Measurements from ENCODE around the gene FUCA1. TPM values are rescaled to one million over a fixed set of nuclear protein-coding genes. Genes with fewer than 3 reads are reported as not detected.
A peak's percentile ranks its signal among the peaks of the same experiment; 100 is the strongest.
"Not testable (repeated sequence)": the region's sequence is repeated elsewhere in the genome, so short reads cannot be mapped to it uniquely, and the experiment has no call there.

The FUCA1 gene
- polyA plus RNA-seq, 3 donors, result 24.2 to 97.7 (median 96.6) TPM

- peak overlapping the region; percentile 87 to 94 (median 91) for H3K27ac Mint-ChIP-seq
- H3K4me3 Mint-ChIP-seq, result no peak overlapping the region
- WGBS (ENCODE audit: insufficient coverage), result 89% methylated on average over 4 of the region's 5 CpGs
Measured at GRCh38 chr1:23803674-23804073, 64.4 kb downstream of the FUCA1 start.

GRCh38 chr1:23802809-23803342, 65.2 kb downstream of the FUCA1 start:
- H3K27me3 ChIP-seq (ENCODE audit: control insufficient read depth in 2 of 2, insufficient read depth in 2 of 2, low read length in 2 of 2); H3K9me3 ChIP-seq (replicated peaks in 1 of 2; ENCODE audit: control insufficient read depth in 1 of 2, insufficient read depth in 1 of 2, low read length in 2 of 2); H2AFZ ChIP-seq (ENCODE audit: insufficient read depth, low read depth, low read length, poor library complexity, severe bottlenecking); H3K9me3 Mint-ChIP-seq; H3K9ac ChIP-seq (ENCODE audit: insufficient read depth, low read length, poor library complexity, severe bottlenecking); H3K4me3 Mint-ChIP-seq; DNase-seq; H3K79me2 ChIP-seq (ENCODE audit: insufficient read depth, low read length); H3K4me3 ChIP-seq (replicated peaks in 1 of 3; ENCODE audit: low read depth in 2 of 3, low read length in 3 of 3); H3K27ac ChIP-seq (ENCODE audit: low read depth in 1 of 2, low read length in 2 of 2); H4K20me1 ChIP-seq (ENCODE audit: insufficient read depth, low read length); H3K27me3 Mint-ChIP-seq (ENCODE audit: low read depth in 3 of 3); H3K4me2 ChIP-seq (replicated peaks; ENCODE audit: extremely low read depth, low read length, poor library complexity, severe bottlenecking): not testable (repeated sequence)
- intact Hi-C loops (cut with micrococcal nuclease), result loop anchor here in 1 of 2 donors (10.0 kb wide), 1 partner anchor 112 kb away; the partner anchor contains the start of gene CNR2
- peaks cover 3 to 37% of the 10 kb centered on the region in 2 donors for H3K36me3 ChIP-seq (replicated peaks in 1 of 2; ENCODE audit: control insufficient read depth in 1 of 2, insufficient read depth in 2 of 2, low read length in 2 of 2)
- peaks cover 67% of the 10 kb centered on the region for H3K4me1 Mint-ChIP-seq
- peaks cover 45 to 55% of the 10 kb centered on the region in 2 donors for H3K36me3 Mint-ChIP-seq
- WGBS (ENCODE audit: insufficient coverage), result 100% methylated on average over 1 of the region's 7 CpGs
- H3K4me1 ChIP-seq (ENCODE audit: control insufficient read depth in 1 of 2, insufficient read depth in 2 of 2, low read length in 2 of 2), result peaks cover 61 to 71% of the 10 kb centered on the region in 2 donors
- H3K27ac Mint-ChIP-seq, result peak overlapping the region in 1 of 7 donors; percentile 40

More at GRCh38 chr1:23803674-23804073, 64.4 kb downstream of the FUCA1 start:
- DNase-seq, result no peak
- Histone ChIP-seq H3K4me1 (ENCODE audit: control insufficient read depth in 1 of 2, insufficient read depth in 2 of 2, low read length in 2 of 2) (peaks cover 67 to 78% of the 10 kb centered on the region in 2 donors), H3K4me2 (replicated peaks; ENCODE audit: extremely low read depth, low read length, poor library complexity, severe bottlenecking) (no peak overlapping the region), H3K79me2 (ENCODE audit: insufficient read depth, low read length) (peaks cover 5% of the 10 kb centered on the region), H4K20me1 (ENCODE audit: insufficient read depth, low read length) (no peaks in the 10 kb centered on the region), H3K27me3 (ENCODE audit: control insufficient read depth in 2 of 2, insufficient read depth in 2 of 2, low read length in 2 of 2) (no peaks in the 10 kb centered on the region), H2AFZ (ENCODE audit: insufficient read depth, low read depth, low read length, poor library complexity, severe bottlenecking) (no peak overlapping the region), H3K36me3 (replicated peaks in 1 of 2; ENCODE audit: control insufficient read depth in 1 of 2, insufficient read depth in 2 of 2, low read length in 2 of 2) (peaks cover 3 to 32% of the 10 kb centered on the region in 2 donors), H3K27ac (ENCODE audit: low read depth in 1 of 2, low read length in 2 of 2) (peak overlapping the region; percentile 75), H3K9me3 (replicated peaks in 1 of 2; ENCODE audit: control insufficient read depth in 1 of 2, insufficient read depth in 1 of 2, low read length in 2 of 2) (no peaks in the 10 kb centered on the region), H3K4me3 (replicated peaks in 1 of 3; ENCODE audit: low read depth in 2 of 3, low read length in 3 of 3) (no peak overlapping the region), H3K9ac (ENCODE audit: insufficient read depth, low read length, poor library complexity, severe bottlenecking) (no peak overlapping the region)
- TF ChIP-seq CTCF (IDR thresholded peaks at IDR 0.05), result no peak
- intact Hi-C loops (cut with micrococcal nuclease), result loop anchor here in 1 of 2 donors (10.0 kb wide), 1 partner anchor 111 kb away; the partner anchor contains the start of gene CNR2
- peaks cover 72% of the 10 kb centered on the region for H3K4me1 Mint-ChIP-seq
- H3K9me3 Mint-ChIP-seq, result no peaks in the 10 kb centered on the region
- peaks cover 0 to 3% (median 3%) of the 10 kb centered on the region in 3 donors for H3K27me3 Mint-ChIP-seq (ENCODE audit: low read depth in 3 of 3)
- H3K36me3 Mint-ChIP-seq, result peaks cover 38 to 50% of the 10 kb centered on the region in 2 donors

Measured in CD14-positive monocyte (primary cell).